H9 (cell line): ENCODE data around the gene KDSR. TPM values are rescaled to one million over a fixed set of nuclear protein-coding genes. Genes with fewer than 3 reads are reported as not detected.

Experiments
- DNase-seq: peaks from one replicate; pipeline ENCODE4 v3.0.0-alpha.2; 2017
- H2AFZ ChIP-seq: one replicate; pipeline ENCODE4 v1.6.1; 2013; ENCODE audit warnings: mild to moderate bottlenecking, low read length, control low read depth, moderate library complexity
- H2AK5ac ChIP-seq: 2 replicates; pipeline ENCODE4 v1.6.1; 2013; ENCODE audit warnings: low read length, control low read depth, mixed read lengths; ENCODE audit not compliant: insufficient read length
- H2BK120ac ChIP-seq: one replicate; pipeline ENCODE4 v1.6.1; 2013; ENCODE audit warnings: low read depth, mild to moderate bottlenecking, low read length, control low read depth, inconsistent platforms; ENCODE audit not compliant: poor library complexity, severe bottlenecking
- H2BK12ac ChIP-seq: 2 replicates; pipeline ENCODE4 v1.6.1; 2013; ENCODE audit warnings: low read length, control low read depth, mixed read lengths, low read depth; ENCODE audit not compliant: insufficient read length
- H2BK15ac ChIP-seq: 2 replicates; pipeline ENCODE4 v1.6.1; 2013; ENCODE audit warnings: low read depth, low read length, control low read depth
- H2BK20ac ChIP-seq: one replicate; pipeline ENCODE4 v1.6.1; 2013; ENCODE audit warnings: low read depth, mild to moderate bottlenecking, low read length, control low read depth, inconsistent platforms; ENCODE audit not compliant: poor library complexity, severe bottlenecking
- H2BK5ac ChIP-seq: 2 replicates; pipeline ENCODE4 v1.6.1; 2013; ENCODE audit warnings: low read length, control low read depth, mixed read lengths; ENCODE audit not compliant: insufficient read length
- H3K14ac ChIP-seq: 2 replicates; pipeline ENCODE4 v1.6.1; 2013; ENCODE audit warnings: low read length, control low read depth; ENCODE audit not compliant: insufficient read depth
- H3K18ac ChIP-seq: 2 replicates; pipeline ENCODE4 v1.6.1; 2013; ENCODE audit warnings: low read depth, mild to moderate bottlenecking, mixed read lengths, low read length, control low read depth; ENCODE audit not compliant: insufficient read length
- H3K23ac ChIP-seq: 2 replicates; pipeline ENCODE4 v1.6.1; 2013; ENCODE audit warnings: low read length, control low read depth, mixed read lengths, low read depth; ENCODE audit not compliant: insufficient read length
- H3K23me2 ChIP-seq: 2 replicates; pipeline ENCODE4 v1.6.1; 2013; ENCODE audit warnings: low read depth, mild to moderate bottlenecking, mixed read lengths, low read length, control low read depth; ENCODE audit not compliant: insufficient read length, poor library complexity, severe bottlenecking
- H3K27ac ChIP-seq: 2 replicates; pipeline ENCODE4 v1.5.1; 2013; ENCODE audit warnings: low read length, control low read depth, mixed read lengths, low read depth; ENCODE audit not compliant: insufficient read length
- H3K27me3 ChIP-seq: 2 replicates; pipeline ENCODE4 v1.6.1; 2013; ENCODE audit warnings: low read length, control low read depth, inconsistent platforms; ENCODE audit not compliant: insufficient read depth
- H3K4ac ChIP-seq: 2 replicates; pipeline ENCODE4 v1.6.1; 2013; ENCODE audit warnings: low read depth, mild to moderate bottlenecking, control low read depth, inconsistent platforms, low read length, moderate library complexity
- H3K4me1 ChIP-seq: 2 replicates; pipeline ENCODE4 v1.6.1; 2013; ENCODE audit warnings: low read length, control low read depth, inconsistent platforms; ENCODE audit not compliant: insufficient read depth
- H3K4me2 ChIP-seq: 2 replicates; pipeline ENCODE4 v1.6.1; 2013; ENCODE audit warnings: low read length, control low read depth, mixed read lengths; ENCODE audit not compliant: insufficient read length, insufficient read depth
- H3K56ac ChIP-seq: 2 replicates; pipeline ENCODE4 v1.6.1; 2013; ENCODE audit warnings: low read depth, mild to moderate bottlenecking, mixed read lengths, low read length, control low read depth; ENCODE audit not compliant: insufficient read length
- H3K79me1 ChIP-seq: 2 replicates; pipeline ENCODE4 v1.6.1; 2013; ENCODE audit warnings: low read depth, mild to moderate bottlenecking, moderate library complexity, low read length, control low read depth, inconsistent platforms; ENCODE audit not compliant: insufficient read depth, poor library complexity, severe bottlenecking
- H3K79me2 ChIP-seq: 2 replicates; pipeline ENCODE4 v1.6.1; 2013; ENCODE audit warnings: low read length, control low read depth, inconsistent platforms; ENCODE audit not compliant: insufficient read depth
- H3K9ac ChIP-seq: 2 replicates; pipeline ENCODE4 v1.6.1; 2013; ENCODE audit warnings: low read length, control low read depth, mixed read lengths; ENCODE audit not compliant: insufficient read length; ENCODE audit errors: extremely low read depth
- H3K9me3 ChIP-seq: one replicate; pipeline ENCODE4 v1.6.1; 2013; ENCODE audit warnings: low read depth, low read length, inconsistent platforms; ENCODE audit not compliant: control insufficient read depth
- H3T11ph ChIP-seq: one replicate; pipeline ENCODE4 v1.6.1; 2013; ENCODE audit warnings: mild to moderate bottlenecking, low read length, control low read depth, inconsistent platforms
- H4K20me1 ChIP-seq: one replicate; pipeline ENCODE4 v1.6.1; 2013; ENCODE audit not compliant: control insufficient read depth, insufficient read length, insufficient read depth
- H4K5ac ChIP-seq: 2 replicates; pipeline ENCODE4 v1.6.1; 2013; ENCODE audit warnings: low read depth, mild to moderate bottlenecking, mixed read lengths, low read length, control low read depth; ENCODE audit not compliant: insufficient read length
- H4K8ac ChIP-seq: replicated peaks from 2 replicates; pipeline ENCODE4 v1.6.1; 2013; ENCODE audit warnings: low read length, control low read depth, mixed read lengths, low read depth; ENCODE audit not compliant: insufficient read length
- H4K91ac ChIP-seq: 2 replicates; pipeline ENCODE4 v1.6.1; 2013; ENCODE audit warnings: low read depth, mild to moderate bottlenecking, moderate library complexity, mixed read lengths, low read length, control low read depth; ENCODE audit not compliant: insufficient read length
- H3K27ac Mint-ChIP-seq, 3 experiments: 2 replicates in 2 of 3; 3 replicates in 1 of 3; pipeline ENCODE4 v1.8.0; 2020 to 2021; ENCODE audit warnings: mixed read lengths in 3 of 3, mild to moderate bottlenecking in 1 of 3, moderate library complexity in 1 of 3
- H3K27me3 Mint-ChIP-seq: 2 replicates; pipeline ENCODE4 v1.8.0; 2021; ENCODE audit warnings: low read depth, mild to moderate bottlenecking, moderate library complexity, mixed read lengths
- H3K36me3 Mint-ChIP-seq, 3 experiments: 2 replicates in 2 of 3; 3 replicates in 1 of 3; pipeline ENCODE4 v1.8.0; 2020 to 2021; ENCODE audit warnings: low read depth in 3 of 3, mixed read lengths in 3 of 3; ENCODE audit not compliant: insufficient read depth in 1 of 3
- H3K4me1 Mint-ChIP-seq, 2 experiments: 2 replicates each; pipeline ENCODE4 v1.8.0; 2020; ENCODE audit warnings: mixed read lengths in 2 of 2
- H3K4me3 Mint-ChIP-seq, 2 experiments: 2 replicates in 1 of 2; 3 replicates in 1 of 2; pipeline ENCODE4 v1.8.0; 2020 to 2021; ENCODE audit warnings: mild to moderate bottlenecking in 2 of 2, mixed read lengths in 2 of 2, moderate library complexity in 1 of 2
- H3K9me3 Mint-ChIP-seq, 2 experiments: 2 replicates in 1 of 2; 3 replicates in 1 of 2; pipeline ENCODE4 v1.8.0; 2020; ENCODE audit warnings: mild to moderate bottlenecking in 2 of 2, mixed read lengths in 2 of 2, moderate library complexity in 1 of 2
- WGBS: extraction: QIAGEN DNeasy Blood & Tissue Kit; methylation state at CpG from one replicate; pipeline ENCODE4 v1.1.7; 2013; ENCODE audit warnings: missing lambda C conversion rate, low lambda C conversion rate, mixed read lengths; ENCODE audit not compliant: insufficient read length; ENCODE audit errors: extremely low coverage; 5-methylcytosine and 5-hydroxymethylcytosine counted together
- total RNA-seq: library from RNA; stranded (reverse); gene quantifications from 2 replicates; pipeline ENCODE4 v1.2.1, GENCODE V29; 2021
- TF ChIP-seq, protein P1 (sequence below): fragments of 200-600 bp; sonication (generic); conservative IDR thresholded peaks from 3 replicates; pipeline ENCODE4 v1.8.0; 2021; ENCODE audit warnings: antibody characterized with exemption, mild to moderate bottlenecking

The KDSR gene
- total RNA-seq, 1 experiment from 2014 or later: 58.5 TPM

DNA sequence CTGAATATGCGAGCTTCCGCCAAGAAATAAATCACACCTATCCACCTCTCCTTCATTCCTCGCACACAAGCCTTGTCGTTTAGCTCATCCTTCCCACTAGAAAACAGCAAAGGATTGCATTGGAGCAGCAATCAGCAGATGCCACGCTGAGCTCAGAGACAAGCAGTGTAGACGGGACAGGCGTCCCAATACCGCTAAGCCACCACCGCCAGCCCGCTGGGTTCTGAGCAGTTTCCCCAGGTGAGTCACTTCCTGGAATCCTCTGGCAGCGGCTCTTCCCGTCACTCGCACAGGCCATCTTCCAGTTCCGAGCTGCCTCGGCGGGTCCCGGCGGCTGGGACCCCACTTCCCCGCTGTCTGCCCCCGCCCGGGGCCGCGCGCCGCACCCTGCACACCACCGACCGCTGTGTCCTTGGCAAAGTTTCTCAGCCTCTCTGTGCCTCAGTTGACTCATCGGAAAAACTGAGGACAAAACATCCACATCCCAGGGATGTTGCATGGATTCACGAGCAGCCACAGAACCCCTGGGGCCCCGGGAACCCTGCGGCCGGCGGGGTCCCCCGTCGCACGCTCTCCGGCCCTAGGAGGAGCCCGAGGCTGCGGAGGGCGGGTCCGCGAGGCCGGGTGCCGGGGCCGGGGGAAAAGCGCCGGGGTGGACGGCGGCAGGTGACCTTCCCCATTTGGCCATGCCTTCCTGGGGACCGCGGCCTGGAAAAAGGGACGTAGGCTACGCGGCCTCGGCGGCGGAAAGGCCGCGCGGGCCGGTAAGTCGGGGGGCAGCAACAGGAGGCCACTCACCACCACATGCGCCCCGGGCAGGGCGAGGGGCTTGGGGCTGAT, 573 bp downstream of the KDSR start:
- WGBS: no CpG with 5 or more reads among the region's 65 CpGs

More for the DNA sequence above, 573 bp downstream of the KDSR start:
- Histone ChIP-seq H3K23ac (no peak overlapping the region), H3K27me3 (no peaks in the 10 kb centered on the region), H3K4ac (no peak overlapping the region), H4K8ac (no peak overlapping the region), H3K9me3 (peaks cover 8% of the 10 kb centered on the region), H2AK5ac (no peak overlapping the region), H3T11ph (no peak overlapping the region), H2BK12ac (no peak overlapping the region), H2BK20ac (no peak overlapping the region), H4K5ac (no peak overlapping the region), H3K14ac (peak overlapping the region; percentile 78; the same call in 1 of the 2 replicates), H3K56ac (no peak overlapping the region), H3K79me2 (no peaks in the 10 kb centered on the region; the same call in 1 of the 2 replicates), H2BK5ac (no peak overlapping the region), H4K91ac (no peak overlapping the region), H3K9ac (peak overlapping the region; percentile 66), H3K4me2 (peak overlapping the region; percentile 83), H2BK15ac (no peak overlapping the region), H3K18ac (no peak overlapping the region), H3K23me2 (peaks cover 4% of the 10 kb centered on the region), H3K27ac (no peak overlapping the region), H4K20me1 (peaks cover 2% of the 10 kb centered on the region), H2AFZ (no peak overlapping the region), H2BK120ac (no peak overlapping the region), H3K79me1 (no peaks in the 10 kb centered on the region), H3K4me1 (no peaks in the 10 kb centered on the region)
- TF ChIP-seq, protein P1, sequence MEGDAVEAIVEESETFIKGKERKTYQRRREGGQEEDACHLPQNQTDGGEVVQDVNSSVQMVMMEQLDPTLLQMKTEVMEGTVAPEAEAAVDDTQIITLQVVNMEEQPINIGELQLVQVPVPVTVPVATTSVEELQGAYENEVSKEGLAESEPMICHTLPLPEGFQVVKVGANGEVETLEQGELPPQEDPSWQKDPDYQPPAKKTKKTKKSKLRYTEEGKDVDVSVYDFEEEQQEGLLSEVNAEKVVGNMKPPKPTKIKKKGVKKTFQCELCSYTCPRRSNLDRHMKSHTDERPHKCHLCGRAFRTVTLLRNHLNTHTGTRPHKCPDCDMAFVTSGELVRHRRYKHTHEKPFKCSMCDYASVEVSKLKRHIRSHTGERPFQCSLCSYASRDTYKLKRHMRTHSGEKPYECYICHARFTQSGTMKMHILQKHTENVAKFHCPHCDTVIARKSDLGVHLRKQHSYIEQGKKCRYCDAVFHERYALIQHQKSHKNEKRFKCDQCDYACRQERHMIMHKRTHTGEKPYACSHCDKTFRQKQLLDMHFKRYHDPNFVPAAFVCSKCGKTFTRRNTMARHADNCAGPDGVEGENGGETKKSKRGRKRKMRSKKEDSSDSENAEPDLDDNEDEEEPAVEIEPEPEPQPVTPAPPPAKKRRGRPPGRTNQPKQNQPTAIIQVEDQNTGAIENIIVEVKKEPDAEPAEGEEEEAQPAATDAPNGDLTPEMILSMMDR: no peak
- DNase-seq: peak; percentile 70
- H3K9me3 Mint-ChIP-seq: peaks cover 11 to 12% of the 10 kb centered on the region in 2 experiments
- peak overlapping the region in 2 of 3 experiments; percentile 23 to 89; a peak in 4 of 7 replicates for H3K27ac Mint-ChIP-seq
- H3K4me1 Mint-ChIP-seq: peaks cover 12 to 14% of the 10 kb centered on the region in 2 experiments
- peak overlapping the region; percentile 86 to 90 for H3K4me3 Mint-ChIP-seq
- H3K27me3 Mint-ChIP-seq: no peaks in the 10 kb centered on the region
- peaks cover 15 to 34% (median 26%) of the 10 kb centered on the region in 3 experiments for H3K36me3 Mint-ChIP-seq
